Frontal cortex (tissue), 4 donors: ENCODE results near the gene NELL1. TPM values are rescaled to one million over a fixed set of nuclear protein-coding genes. Genes with fewer than 3 reads are reported as not detected.

Source experiments
- DNase-seq, 2 donors: peaks; one replicate each; pipeline ENCODE4 v3.0.0; 2012; ENCODE audit warnings: low spot score in 2 of 2
- FAIRE-seq: peaks from 2 replicates; lab custom pipeline; 2012; peaks lifted over from hg19 to GRCh38; lab: Jason Lieb, UNC
- total RNA-seq: library from RNA; depleted of rRNA; stranded (reverse); fragments of >200 nt; gene quantifications from one replicate; pipeline ENCODE4 v1.2.3, GENCODE V29; 2014
- donor health status: control.
- donor health status: control.
- donor health status: control.

Gene NELL1
- total RNA-seq, 1 donor from 2014 or later = 65.6 TPM

GRCh38 chr11:21429401-21429800 lies 760.0 kb downstream of the NELL1 start:
- no peak for FAIRE-seq
- DNase-seq = no peak

GRCh38 chr11:21430537-21430936 lies 761.2 kb downstream of the NELL1 start:
- no peak for DNase-seq

GRCh38 chr11:21446939-21447590 lies 777.7 kb downstream of the NELL1 start:
- FAIRE-seq (no peak), DNase-seq (no peak)

More at GRCh38 chr11:21430537-21430936, 761.2 kb downstream of the NELL1 start:
- no peak for FAIRE-seq

GRCh38 chr11:21447871-21448270 lies 778.5 kb downstream of the NELL1 start:
- DNase-seq (no peak), FAIRE-seq (no peak)

GRCh38 chr11:21456186-21456585 lies 786.8 kb downstream of the NELL1 start:
- peak; percentile 51 for FAIRE-seq
- no peak for DNase-seq

GRCh38 chr11:21460082-21460481 lies 790.7 kb downstream of the NELL1 start:
- no peak for DNase-seq
- no peak for FAIRE-seq

- no peak for DNase-seq
- no peak for FAIRE-seq
These were observed 792.3 kb downstream of the NELL1 start for GRCh38 chr11:21461701-21462100.

GRCh38 chr11:21464601-21465193 lies 795.3 kb downstream of the NELL1 start:
- FAIRE-seq (no peak), DNase-seq (no peak)

GRCh38 chr11:21465203-21465602 lies 795.8 kb downstream of the NELL1 start:
- FAIRE-seq (no peak), DNase-seq (no peak)

- DNase-seq (no peak), FAIRE-seq (no peak)
These were observed 796.5 kb downstream of the NELL1 start for GRCh38 chr11:21465920-21466319.

GRCh38 chr11:21470521-21470920 lies 801.1 kb downstream of the NELL1 start:
- DNase-seq (no peak), FAIRE-seq (no peak)

- DNase-seq (no peak), FAIRE-seq (no peak)
These were observed 802.9 kb downstream of the NELL1 start for GRCh38 chr11:21472261-21472660.

- DNase-seq (no peak), FAIRE-seq (no peak)
These were observed 805.1 kb downstream of the NELL1 start for GRCh38 chr11:21474529-21474928.

- DNase-seq (no peak), FAIRE-seq (no peak)
These were observed 805.9 kb downstream of the NELL1 start for GRCh38 chr11:21475276-21475675.

- DNase-seq (no peak), FAIRE-seq (no peak)
These were observed 807.2 kb downstream of the NELL1 start for GRCh38 chr11:21476588-21476987.

- no peak for DNase-seq
- no peak for FAIRE-seq
These were observed 810.9 kb downstream of the NELL1 start for GRCh38 chr11:21480240-21480639.

- FAIRE-seq = no peak
These were observed 811.9 kb downstream of the NELL1 start for GRCh38 chr11:21481255-21481654.

GRCh38 chr11:21484039-21484438 lies 814.7 kb downstream of the NELL1 start:
- no peak for DNase-seq
- FAIRE-seq = no peak

More at GRCh38 chr11:21481255-21481654, 811.9 kb downstream of the NELL1 start:
- DNase-seq = no peak

GRCh38 chr11:21485006-21485405 lies 815.6 kb downstream of the NELL1 start:
- no peak for DNase-seq

GRCh38 chr11:21485426-21485825 lies 816.0 kb downstream of the NELL1 start:
- DNase-seq = no peak
- no peak for FAIRE-seq

More at GRCh38 chr11:21485006-21485405, 815.6 kb downstream of the NELL1 start:
- no peak for FAIRE-seq

GRCh38 chr11:21489416-21490115 lies 820.2 kb downstream of the NELL1 start:
- no peak for FAIRE-seq
- no peak for DNase-seq
